CD4-positive, alpha-beta T cell treated with Interleukin-4 for 1 hour (primary cell): ENCODE measurements around the gene ANKRD65.
"Not testable (repeated sequence)": the region's sequence is repeated elsewhere in the genome, so short reads cannot be mapped to it uniquely, and the experiment has no call there.

Experiments
- DNase-seq, 2 donors: peaks; one replicate each; pipeline ENCODE4 v3.0.0-alpha.2; 2020 to 2022

The ANKRD65 gene

DNA sequence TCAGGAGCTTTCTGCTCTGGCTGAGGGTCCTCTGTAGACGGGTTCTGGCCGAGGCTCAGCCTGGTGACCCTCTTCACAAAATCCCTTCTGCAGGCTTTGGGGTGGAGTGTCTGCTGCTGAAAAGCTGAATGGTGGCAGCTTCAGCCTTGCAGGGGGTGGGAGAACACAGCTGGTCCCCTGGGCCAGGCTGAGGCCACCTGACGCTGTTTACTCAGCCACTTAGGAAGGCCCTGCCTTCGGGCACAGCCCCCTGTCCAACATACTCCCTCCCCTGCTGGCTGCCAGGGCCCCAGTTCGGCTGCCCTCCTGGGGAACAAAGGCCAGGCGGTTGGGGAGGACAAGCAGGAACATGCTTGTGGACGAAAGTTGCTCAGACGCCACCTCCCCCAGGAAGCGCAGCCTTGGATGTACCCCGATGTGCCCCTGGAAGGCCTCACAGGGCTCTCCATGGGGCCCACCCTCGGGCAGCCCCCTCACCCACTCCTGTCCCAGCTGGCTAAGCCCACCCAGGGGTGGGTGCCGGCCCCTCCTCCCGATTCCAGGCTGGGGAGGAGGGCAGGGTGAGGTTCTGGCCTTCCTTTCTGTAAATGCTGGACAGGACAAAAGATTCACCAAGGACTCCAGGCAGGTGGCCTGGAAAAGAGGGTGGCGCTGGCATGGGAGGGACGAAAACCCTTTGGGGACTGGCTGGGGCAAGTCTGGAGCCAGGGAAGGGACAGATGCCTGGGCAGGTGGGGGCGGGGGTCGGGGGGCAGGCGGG lies at the start of gene ANKRD65:
Gene ANKRD65 (minus strand): TSS at position 130 of the 760 bp plus-strand sequence. CDS start 271 bp downstream, outside the sequence.
- DNase-seq, result no peak

- DNase-seq, result not testable (repeated sequence)
These were observed 47.3 kb upstream of the ANKRD65 start for GRCh38 chr1:1468196-1468985.

DNA sequence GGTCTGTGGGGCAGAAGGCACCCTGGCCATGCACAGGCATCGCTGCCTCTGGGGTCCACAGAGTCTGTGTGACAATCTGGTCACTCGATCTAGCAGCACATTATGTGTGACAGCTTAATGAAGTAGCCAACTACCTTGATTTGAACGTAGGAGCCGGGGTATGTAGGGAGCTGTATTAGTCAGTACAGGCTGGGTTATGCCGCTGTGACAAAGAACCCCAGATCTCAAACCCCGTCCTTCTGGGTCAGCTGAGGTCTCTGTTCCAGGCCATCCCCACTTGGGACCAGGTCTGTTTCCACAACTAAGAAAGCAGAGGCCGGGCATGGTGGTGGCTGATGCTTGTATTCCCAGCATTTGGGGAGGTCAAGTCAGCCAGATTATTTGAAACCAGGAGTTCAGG lies 42.2 kb upstream of the ANKRD65 start:
- DNase-seq, result no peak

GRCh38 chr1:1462318-1462966 lies 41.4 kb upstream of the ANKRD65 start:
- peak; percentile 17 to 33 for DNase-seq

DNA sequence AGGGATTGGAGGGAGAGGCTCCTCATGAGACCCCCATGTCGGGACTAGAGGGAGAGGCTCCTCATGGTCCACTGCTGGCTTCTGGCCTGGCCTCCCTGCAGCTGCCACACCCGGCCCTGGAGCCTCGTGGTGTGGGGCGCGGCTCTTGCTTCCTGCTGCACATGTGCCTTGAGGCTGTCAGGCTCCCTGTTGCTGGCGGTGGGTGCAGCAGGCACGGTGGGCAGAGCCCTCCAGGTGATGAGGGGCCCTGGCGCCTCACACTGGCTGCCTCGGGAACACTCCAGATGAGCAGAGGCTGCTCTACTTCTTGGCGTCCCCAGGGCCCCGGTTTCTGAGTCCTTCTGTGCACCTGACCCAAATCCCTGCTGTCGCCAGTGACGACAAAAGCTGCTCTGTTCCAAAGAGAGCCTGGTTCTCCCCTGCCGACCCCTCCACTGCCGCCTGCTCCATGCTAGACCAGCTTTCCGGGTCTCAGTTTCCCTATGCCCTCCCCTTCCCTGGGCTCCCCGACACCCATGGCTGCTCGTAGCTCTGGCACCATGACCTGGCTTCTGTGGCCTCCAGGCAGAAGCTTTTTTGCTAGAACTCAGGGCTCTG lies 40.7 kb upstream of the ANKRD65 start:
- no peak for DNase-seq

DNA sequence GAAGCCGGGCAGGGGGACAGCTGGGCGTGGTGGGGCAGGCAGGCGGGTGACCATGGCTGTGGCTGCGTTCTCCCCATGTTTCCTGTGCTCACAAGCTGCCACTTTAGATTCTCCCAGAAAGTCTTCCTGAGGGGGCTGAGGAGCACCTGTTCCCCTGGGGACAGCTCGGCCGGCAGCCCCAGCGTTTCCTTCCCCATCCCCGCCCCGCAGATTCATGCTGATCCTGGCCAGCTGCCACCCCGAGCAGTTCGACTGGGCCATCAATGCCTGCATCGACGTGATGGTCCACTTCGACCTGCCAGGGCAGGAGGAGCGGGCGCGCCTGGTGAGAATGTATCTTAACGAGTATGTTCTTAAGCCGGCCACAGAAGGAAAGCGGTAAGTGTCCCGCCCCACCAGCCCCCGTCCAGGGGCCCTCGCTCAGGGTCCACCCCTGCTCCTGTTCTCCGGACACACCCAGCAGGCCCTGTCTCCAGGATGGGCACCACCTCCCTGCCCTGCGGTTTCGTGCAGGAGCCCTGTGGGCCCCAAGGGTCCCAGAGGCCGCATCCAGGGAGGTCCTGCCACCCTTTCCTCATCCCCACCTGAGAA lies 39.6 kb upstream of the ANKRD65 start:
- DNase-seq, result no peak

- not testable (repeated sequence) for DNase-seq
These were observed 38.6 kb upstream of the ANKRD65 start for GRCh38 chr1:1459711-1460110.

DNA sequence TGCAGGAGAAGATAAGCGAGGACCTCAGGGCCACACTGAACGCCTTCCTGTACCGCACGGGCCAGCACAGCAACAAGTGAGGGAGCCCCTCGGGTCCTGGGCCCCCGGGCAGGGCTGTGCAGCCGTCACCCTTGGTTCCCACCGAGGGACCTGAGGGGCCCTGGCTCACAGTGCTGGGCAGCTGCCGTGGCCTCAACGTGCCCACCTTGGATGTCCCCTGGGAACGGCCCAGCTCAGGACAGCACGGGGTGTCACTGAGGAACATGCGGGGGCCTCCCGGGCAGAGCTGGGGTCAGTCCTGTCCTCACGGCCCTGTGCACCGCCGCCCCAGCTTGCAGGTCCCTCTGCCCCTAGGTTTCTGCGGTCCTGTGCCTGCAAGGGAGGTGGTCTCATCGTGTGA lies 38.1 kb upstream of the ANKRD65 start:
- DNase-seq, result not testable (repeated sequence)

DNA sequence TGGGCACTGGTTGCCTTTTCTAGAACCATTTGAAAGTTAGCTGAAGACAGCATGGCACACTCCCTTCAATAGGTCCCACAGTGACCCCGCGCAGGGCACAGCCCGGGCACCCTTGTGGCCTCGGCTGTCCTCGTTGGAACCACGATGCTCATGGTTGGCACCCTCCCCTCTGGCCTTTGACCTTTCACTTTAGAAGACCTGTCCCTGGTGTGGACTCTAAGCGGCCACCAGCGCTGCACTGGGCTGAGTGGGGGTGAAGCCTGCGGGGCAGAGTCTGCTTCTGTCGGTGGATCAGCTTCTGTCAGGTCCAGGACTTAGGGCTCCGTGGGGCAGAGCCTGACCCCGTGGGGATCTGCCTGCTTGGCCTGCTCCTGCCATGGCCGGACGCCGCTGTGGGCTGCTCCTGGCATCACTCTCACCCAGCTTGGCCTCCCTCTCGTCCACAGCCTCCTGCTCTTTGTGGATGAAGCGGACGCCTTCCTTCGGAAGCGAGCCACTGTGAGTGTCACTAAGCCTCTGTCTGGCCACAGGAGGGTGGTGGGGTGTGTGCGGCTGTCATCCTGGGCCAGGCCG lies 35.7 kb upstream of the ANKRD65 start:
- DNase-seq, result not testable (repeated sequence)

GRCh38 chr1:1455934-1456333 lies 34.9 kb upstream of the ANKRD65 start:
- not testable (repeated sequence) for DNase-seq

DNA sequence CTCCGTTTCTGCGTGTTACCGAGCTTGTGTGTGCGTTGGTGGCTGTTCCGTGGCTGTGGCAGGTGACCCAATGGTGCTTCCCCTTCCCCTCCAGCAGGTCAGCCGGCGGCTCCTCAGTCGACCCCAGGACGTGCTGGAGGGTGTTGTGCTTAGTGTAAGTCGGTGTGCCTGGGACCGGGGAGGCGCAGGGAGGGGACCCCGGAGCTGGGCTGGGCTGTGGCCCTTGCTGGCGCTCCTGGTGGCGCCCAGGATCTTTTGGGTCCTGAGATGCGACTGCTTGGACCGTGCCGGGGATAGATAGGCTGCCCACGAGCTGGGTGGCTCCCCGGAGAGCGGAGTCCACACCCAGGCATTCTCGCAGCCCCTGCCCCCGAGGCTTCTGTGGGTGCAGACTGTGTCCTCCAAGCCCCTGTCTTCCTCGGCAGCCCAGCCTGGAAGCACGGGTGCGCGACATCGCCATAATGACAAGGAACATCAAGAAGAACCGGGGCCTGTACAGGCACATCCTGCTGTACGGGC lies 34.3 kb upstream of the ANKRD65 start:
- DNase-seq, result no peak

- DNase-seq, result not testable (repeated sequence)
These were observed 33.4 kb upstream of the ANKRD65 start for GRCh38 chr1:1454286-1455056.

- no peak for DNase-seq
These were observed 31.8 kb upstream of the ANKRD65 start for GRCh38 chr1:1452882-1453281.

DNA sequence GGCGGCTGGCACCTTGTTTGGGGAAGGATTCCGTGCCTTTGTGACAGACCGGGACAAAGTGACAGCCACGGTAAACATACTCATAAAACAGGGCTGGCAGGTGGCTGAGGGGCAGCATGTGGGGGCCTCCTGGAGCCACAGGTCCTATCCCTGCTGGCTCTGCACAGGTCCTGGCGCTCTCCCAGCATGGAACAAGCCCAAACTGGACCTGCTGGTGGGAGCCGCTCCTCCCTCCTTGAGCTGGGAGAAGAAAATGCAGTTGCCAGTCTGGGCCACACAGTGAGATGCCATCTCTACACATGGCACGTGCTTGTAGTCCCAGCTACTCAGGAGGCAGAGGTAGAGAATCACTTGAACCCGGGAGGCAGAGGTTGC lies 31.3 kb upstream of the ANKRD65 start:
- not testable (repeated sequence) for DNase-seq

DNA sequence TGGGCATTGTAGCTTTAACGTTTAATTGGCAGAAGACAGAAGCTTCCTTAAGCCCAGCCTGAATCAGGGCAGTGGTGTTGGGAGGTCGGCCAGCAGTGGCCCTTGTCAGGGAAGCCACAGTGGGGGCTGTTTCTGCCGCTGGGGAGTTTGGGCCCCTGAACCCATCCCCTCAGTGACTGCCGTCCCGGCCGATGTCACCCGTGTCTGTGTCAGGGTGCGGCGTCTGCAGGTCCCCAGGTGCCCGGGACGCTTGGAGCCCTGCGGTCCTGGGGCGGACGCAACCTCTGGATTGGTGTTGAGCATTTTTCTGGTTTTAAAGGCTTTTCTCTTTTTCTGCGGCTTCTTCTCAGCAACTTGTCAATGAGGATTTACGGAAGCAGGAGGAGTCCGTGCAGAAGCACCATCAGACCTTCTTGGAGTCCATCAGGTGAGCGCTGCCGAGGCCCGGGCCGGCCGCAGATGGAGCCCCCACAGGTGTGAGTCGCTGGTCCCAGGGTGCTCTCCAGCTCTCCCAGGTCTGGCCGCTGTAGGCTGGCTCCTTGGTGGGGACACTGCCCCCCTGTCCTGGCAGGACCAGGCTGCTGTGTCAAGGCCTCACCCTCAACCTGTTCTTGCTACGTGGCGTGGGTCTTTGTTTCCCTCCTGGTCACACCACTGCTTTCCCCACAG lies 30.8 kb upstream of the ANKRD65 start:
- no peak for DNase-seq

DNA sequence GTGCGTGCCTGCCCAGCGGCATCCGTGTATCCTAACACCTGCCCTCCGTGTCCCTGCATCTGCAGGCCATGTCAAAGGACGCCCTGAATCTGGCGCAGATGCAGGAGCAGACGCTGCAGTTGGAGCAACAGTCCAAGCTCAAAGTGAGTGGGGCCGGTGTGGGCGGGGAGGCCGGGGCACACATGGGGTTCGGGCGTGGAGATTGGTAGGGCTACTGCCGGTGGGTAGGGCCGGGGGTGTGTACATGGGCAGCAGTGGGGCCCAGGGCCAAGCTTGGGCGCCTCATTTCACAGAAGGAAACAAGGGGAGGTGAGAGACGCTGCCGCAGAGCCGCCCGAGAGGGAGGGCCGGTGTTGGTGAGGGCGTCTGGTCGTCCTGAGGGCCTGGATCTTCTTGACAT lies 29.5 kb upstream of the ANKRD65 start:
- not testable (repeated sequence) for DNase-seq

DNA sequence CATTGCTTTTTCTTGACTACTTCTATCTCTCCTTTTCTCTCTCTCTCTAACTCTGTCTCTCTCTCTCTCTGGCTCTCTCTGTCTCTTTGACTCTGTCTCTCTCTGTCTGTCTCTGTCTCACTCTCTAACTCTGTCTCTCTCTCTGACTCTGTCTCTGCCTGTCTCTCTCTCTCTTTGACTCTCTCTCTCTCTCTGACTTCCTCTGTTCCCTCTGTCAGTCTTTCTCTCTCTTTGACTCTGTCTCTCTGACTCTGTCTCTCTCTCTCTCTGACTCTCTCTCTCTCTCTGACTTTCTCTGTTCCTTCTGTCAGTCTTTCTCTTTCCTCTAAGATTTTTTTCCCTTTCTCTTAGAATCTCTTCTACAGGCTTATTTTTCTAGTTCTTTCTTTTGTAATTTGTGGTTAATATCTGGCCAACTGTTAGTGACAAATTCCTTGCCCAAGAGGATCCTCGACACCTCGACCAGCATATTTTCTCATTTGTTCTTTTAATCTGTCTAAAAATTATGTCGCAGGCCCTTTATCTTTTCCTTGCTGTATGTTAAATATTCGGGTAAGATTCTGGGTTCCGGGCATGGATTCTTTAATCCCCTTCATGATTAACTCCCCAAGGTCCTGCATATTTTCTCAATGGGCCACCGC lies 28.1 kb upstream of the ANKRD65 start, which contains the start of gene ATAD3C:
Gene ATAD3C (plus strand): TSS at position 591 of the 641 bp plus-strand sequence. CDS start 995 bp downstream, outside the sequence.
- DNase-seq, result no peak

DNA sequence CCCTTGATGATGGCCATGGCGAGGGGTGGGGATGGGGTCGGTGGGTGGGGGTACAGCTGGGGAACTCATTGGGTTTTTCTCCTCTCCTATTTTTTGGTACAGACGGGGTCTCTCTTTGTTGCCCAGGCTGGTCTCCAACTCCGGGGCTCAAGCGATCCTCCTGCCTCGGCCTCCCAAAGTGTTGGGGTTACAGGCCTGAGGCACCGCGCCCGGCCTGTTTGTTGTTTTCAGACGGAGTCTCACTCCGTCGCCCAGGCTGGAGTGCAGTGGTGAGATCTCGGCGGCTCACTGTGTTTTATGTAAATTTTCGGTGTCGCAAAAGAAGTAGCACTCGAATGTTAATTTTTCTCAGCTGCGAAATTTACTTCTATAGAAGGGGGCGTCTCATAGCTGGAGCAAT lies 25.6 kb upstream of the ANKRD65 start:
- DNase-seq, result not testable (repeated sequence)

DNA sequence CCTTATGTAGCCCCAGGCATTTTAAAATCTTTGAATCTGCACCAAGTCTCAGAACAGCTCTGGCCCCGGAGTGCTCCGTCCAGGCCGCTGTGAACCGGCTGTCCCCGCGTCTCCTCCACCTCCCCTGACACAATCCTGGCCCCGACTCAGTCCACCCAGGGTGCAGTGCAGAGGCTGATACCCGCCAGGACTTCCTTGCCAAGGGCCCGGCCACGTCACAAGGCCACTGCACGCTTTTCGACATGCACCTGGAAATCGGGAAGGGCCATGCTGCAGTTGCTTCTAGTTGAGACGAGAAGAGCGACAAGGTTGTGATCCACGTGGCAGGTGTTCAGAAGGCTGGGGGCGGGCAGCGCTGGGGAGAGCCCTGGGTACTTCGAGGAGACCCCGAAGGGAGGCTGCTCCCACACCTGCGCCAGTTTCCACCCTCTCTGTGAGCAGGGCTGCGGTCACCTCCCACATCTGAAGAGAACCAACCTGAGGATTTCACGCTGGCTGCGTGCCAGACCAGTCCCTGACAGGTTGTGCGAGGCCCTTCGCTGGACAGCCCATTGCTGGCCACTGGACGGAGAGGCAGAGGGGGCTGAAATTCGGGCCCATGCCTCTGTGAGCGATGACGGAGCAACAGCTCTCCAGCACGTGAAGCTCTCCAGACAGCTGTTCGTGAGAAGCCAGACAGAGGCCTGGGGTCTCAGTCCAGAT lies 21.1 kb upstream of the ANKRD65 start:
- DNase-seq, result no peak
